K562 (cell line): ENCODE results near the gene ROR2. TPM values are rescaled to one million over a fixed set of nuclear protein-coding genes. Genes with fewer than 3 reads are reported as not detected.

Source experiments
- ATAC-seq: fragments of 200-7000 bp; cut with Tn5 transposase; 3 replicates; pipeline ENCODE4 v1.9.1; 2020; ENCODE audit warnings: moderate library complexity
- BruUV-seq: library from RNA; stranded (reverse); fragments of 400-500 nt; replicated peaks from 2 replicates; lab custom pipeline; 2021; lab: Mats Ljungman, UMichigan
- CTCF ChIA-PET: fragments of 300-600 bp; formaldehyde crosslinking; extraction: SDS; loops from one replicate; lab custom pipeline; 2021; ENCODE audit warnings: low intra/inter-chr PET ratio; lab: Yijun Ruan, JAX
- POLR2A ChIA-PET: fragments of 300-600, 350-650 bp; sonication (Branson Sonifier 250); formaldehyde crosslinking; extraction: SDS; loops from one replicate; lab custom pipeline; 2021; ENCODE audit warnings: antibody characterized with exemption, inconsistent platforms; lab: Yijun Ruan, JAX
- DNase-seq, 4 experiments: peaks; one replicate each; pipeline versions ENCODE4 v3.0.0 to v3.0.0-alpha.2; 2011 to 2018; ENCODE audit warnings: low spot score in 3 of 4, mixed read lengths in 3 of 4; ENCODE audit errors: extremely low read depth in 1 of 4
- FAIRE-seq: peaks from 2 replicates; lab custom pipeline; 2011; peaks lifted over from hg19 to GRCh38; lab: Jason Lieb, UNC
- H2AFZ ChIP-seq: 2 replicates; pipeline ENCODE4 v1.6.0; 2011; ENCODE audit warnings: low read depth, low read length, control low read depth, inconsistent platforms
- H3K27ac ChIP-seq: fragments of 200-600 bp; 3 replicates; pipeline ENCODE4 v1.8.0; 2011; ENCODE audit warnings: low read depth, mild to moderate bottlenecking, control low read depth, inconsistent platforms, low read length, moderate library complexity, mixed read lengths; ENCODE audit errors: extremely low read depth
- H3K27me3 ChIP-seq, 2 experiments: fragments of 300-600 bp in 1 of 2; 2 replicates in 1 of 2; 3 replicates in 1 of 2; pipeline versions ENCODE4 v1.6.0 to v1.8.0; 2011; ENCODE audit warnings: inconsistent platforms in 2 of 2, low read length in 2 of 2, mild to moderate bottlenecking in 1 of 2, mixed read lengths in 1 of 2, moderate library complexity in 1 of 2; ENCODE audit not compliant: control insufficient read depth in 2 of 2, insufficient read depth in 2 of 2
- H3K36me3 ChIP-seq: fragments of 300-600 bp; 3 replicates; pipeline ENCODE4 v1.8.0; 2011; ENCODE audit warnings: mild to moderate bottlenecking, low read length, inconsistent platforms; ENCODE audit not compliant: control insufficient read depth, insufficient read depth
- H3K4me1 ChIP-seq, 2 experiments: fragments of 200-600 bp in 1 of 2; replicated peaks in 1 of 2; 2 replicates in 1 of 2; 3 replicates in 1 of 2; pipeline versions ENCODE4 v1.5.1 to v1.8.0; 2011; ENCODE audit warnings: inconsistent platforms in 2 of 2, low read length in 2 of 2, mild to moderate bottlenecking in 1 of 2, mixed read lengths in 1 of 2, moderate library complexity in 1 of 2; ENCODE audit not compliant: control insufficient read depth in 2 of 2, insufficient read depth in 2 of 2
- H3K4me2 ChIP-seq: 2 replicates; pipeline ENCODE4 v1.6.1; 2011; ENCODE audit warnings: low read length, control low read depth, inconsistent platforms, mixed read lengths; ENCODE audit not compliant: insufficient read depth
- H3K4me3 ChIP-seq: fragments of 200-600 bp; sonication (generic), shearing (Covaris generic); 2 replicates; pipeline ENCODE4 v1.5.1; 2016; ENCODE audit warnings: control low read depth, inconsistent platforms
- H3K79me2 ChIP-seq: fragments of 200-600 bp; 3 replicates; pipeline ENCODE4 v1.8.0; 2011; ENCODE audit warnings: low read length, inconsistent platforms; ENCODE audit not compliant: control insufficient read depth, insufficient read depth
- H3K9ac ChIP-seq, 2 experiments: 2 replicates each; pipeline versions ENCODE4 v1.6.0 to v1.6.1; 2011; ENCODE audit warnings: low read depth in 2 of 2, low read length in 2 of 2, control low read depth in 1 of 2, inconsistent platforms in 1 of 2, mild to moderate bottlenecking in 1 of 2, mixed read lengths in 1 of 2; ENCODE audit not compliant: insufficient read depth in 1 of 2
- H3K9me1 ChIP-seq: one replicate; pipeline ENCODE4 v1.6.0; 2011; ENCODE audit warnings: inconsistent platforms, mild to moderate bottlenecking, low read length, moderate library complexity; ENCODE audit not compliant: control insufficient read depth, insufficient read depth
- H3K9me3 ChIP-seq: replicated peaks from 2 replicates; pipeline ENCODE4 v1.5.1; 2011; ENCODE audit warnings: low read depth, low read length, inconsistent platforms; ENCODE audit not compliant: control insufficient read depth, insufficient read depth
- H4K20me1 ChIP-seq: replicated peaks from 2 replicates; pipeline ENCODE4 v1.6.1; 2011; ENCODE audit warnings: low read length, inconsistent platforms, mixed read lengths; ENCODE audit not compliant: control insufficient read depth, insufficient read depth
- ADNP ChIP-seq: fragments of 200-800 bp; sonication (Bioruptor generic); IDR thresholded peaks from 2 replicates; pipeline ENCODE4 v1.6.1; 2016; ENCODE audit warnings: missing genetic modification characterization, missing compliant biosample characterization
- EHMT2 ChIP-seq: fragments of 450-650 bp; IDR thresholded peaks from 2 replicates; pipeline ENCODE4 v1.6.1; 2018; ENCODE audit warnings: antibody characterized with exemption
- ETV6 ChIP-seq, 3 experiments: fragments of 150-350 bp in 1 of 3; sonication (generic) in 1 of 3; formaldehyde crosslinking in 1 of 3; IDR thresholded peaks; 2 replicates each; pipeline versions ENCODE4 v1.6.1 to v1.8.0; 2014 to 2022; ENCODE audit warnings: borderline replicate concordance in 2 of 3, low read depth in 2 of 3, antibody characterized with exemption in 1 of 3, low read length in 1 of 3, mild to moderate bottlenecking in 1 of 3, missing genetic modification reagents in 1 of 3
- GABPA ChIP-seq: fragments of 200-800 bp; sonication (Bioruptor generic); conservative IDR thresholded peaks from 2 replicates; pipeline ENCODE4 v1.6.1; 2016; ENCODE audit warnings: low read depth, missing genetic modification characterization, missing compliant biosample characterization
- HDAC2 ChIP-seq: fragments of 450-650 bp; IDR thresholded peaks from 2 replicates; pipeline ENCODE4 v1.6.1; 2016; ENCODE audit warnings: mild to moderate bottlenecking
- HDGF ChIP-seq: fragments of 450-650 bp; IDR thresholded peaks from 2 replicates; pipeline ENCODE4 v1.6.1; 2016
- NR4A1 ChIP-seq, 2 experiments: fragments of 250-450 bp in 1 of 2; fragments of 450-650 bp in 1 of 2; sonication (Bioruptor Pico) in 1 of 2; IDR thresholded peaks; 2 replicates each; pipeline versions ENCODE4 v1.4.0 to v1.6.1; 2016 to 2020; ENCODE audit warnings: mild to moderate bottlenecking in 2 of 2, missing compliant biosample characterization in 1 of 2, missing genetic modification characterization in 1 of 2, moderate library complexity in 1 of 2
- WGBS: fragments of 100-300 bp; shearing (Covaris generic); methylation state at CpG from one replicate; pipeline ENCODE4 v1.1.6; 2016; ENCODE audit warnings: low coverage, mixed read lengths; ENCODE audit not compliant: insufficient coverage; ENCODE audit errors: missing lambda C conversion rate; 5-methylcytosine and 5-hydroxymethylcytosine counted together
- in situ Hi-C: fragments of 300-500 bp; cut with MboI; formaldehyde crosslinking; loops from 4 replicates; pipeline ENCODE4 v1.15.0; 2018; ENCODE audit warnings: inconsistent platforms, mixed read lengths
- intact Hi-C: fragments of 100-400 bp; cut with micrococcal nuclease; formaldehyde crosslinking; loops from 2 replicates; pipeline ENCODE4 v1.14.2; 2022
- polyA plus RNA-seq, 8 experiments: library from polyadenylated mRNA; depleted of rRNA in 4 of 8; stranded (reverse) in 5 of 8; unstranded in 3 of 8; fragments of >200 nt; fragmentation: Nextera tagmentation in 2 of 8; fragmentation: Illumina TruSeq in 1 of 8; extraction: Ambion mirVana in 2 of 8; extraction: Trizol in 1 of 8; gene quantifications; 2 replicates each; pipeline versions ENCODE4 v1.2.1 to v1.2.3, GENCODE V29; 2011 to 2014; ENCODE audit warnings: inconsistent platforms in 1 of 8, missing spikeins in 1 of 8
- total RNA-seq, 7 experiments: library from RNA; depleted of rRNA in 6 of 7; stranded (reverse); fragments of >200 nt in 6 of 7; fragmentation: Illumina TruSeq in 2 of 7; extraction: Trizol in 2 of 7; gene quantifications; 2 replicates each; pipeline versions ENCODE4 v1.2.1 to v1.2.3, GENCODE V29; 2011 to 2021; ENCODE audit warnings: low replicate concordance in 1 of 7
- TF ChIP-seq, protein P1 (sequence below), 2 experiments: fragments of 450-650 bp; IDR thresholded peaks; 2 replicates each; pipeline ENCODE4 v1.6.1; 2018; ENCODE audit warnings: mild to moderate bottlenecking in 2 of 2, low read depth in 1 of 2; ENCODE audit not compliant: partially characterized antibody in 2 of 2
- TF ChIP-seq, protein P2 (sequence below), 2 experiments: fragments of 250-450 bp in 1 of 2; fragments of 450-650 bp in 1 of 2; sonication (Bioruptor Pico) in 1 of 2; IDR thresholded peaks; 2 replicates each; pipeline versions ENCODE4 v1.6.1 to v1.8.0; 2016 to 2021; ENCODE audit warnings: mild to moderate bottlenecking in 2 of 2, moderate library complexity in 2 of 2, missing compliant biosample characterization in 1 of 2, missing genetic modification characterization in 1 of 2
- TF ChIP-seq, protein P3 (sequence below): fragments of 450-650 bp; IDR thresholded peaks from 2 replicates; pipeline ENCODE4 v1.6.1; 2016; ENCODE audit warnings: antibody characterized with exemption
- TF ChIP-seq, protein P4 (sequence below): fragments of 450-650 bp; IDR thresholded peaks from 2 replicates; pipeline ENCODE4 v1.6.1; 2016; ENCODE audit warnings: borderline replicate concordance

ROR2 gene
- total and polyA plus RNA-seq, 9 of the 15 experiments (the other 6 are each of a cell fraction or from before 2014, with no cell fraction given), result 5.6 to 33.8 (median 15.3) TPM

DNA sequence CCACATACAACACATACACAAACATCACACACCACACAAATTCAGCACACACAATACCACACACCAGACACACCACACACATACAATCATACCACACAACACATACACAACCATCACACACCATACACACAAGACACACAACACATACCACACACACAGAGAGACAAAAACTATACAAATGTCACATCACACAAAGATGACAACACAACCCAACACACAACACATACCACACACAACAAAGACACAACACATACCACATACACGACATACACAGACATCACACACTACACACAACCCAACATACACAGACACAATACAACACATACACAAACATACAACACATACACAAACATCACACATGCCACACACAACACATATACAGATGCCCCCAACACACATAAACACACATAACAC lies 44.8 kb downstream of the ROR2 start:
- ChIA-PET POLR2A (interaction anchor here (1.3 to 3.9 kb wide), 2 partner anchors 13 to 30 kb away, joined by 4 to 20 read pairs; no protein-coding TSS in a partner anchor), CTCF (no interaction called here)
- Histone ChIP-seq H4K20me1 (no peaks in the 10 kb centered on the region), H3K4me3 (no peak overlapping the region), H3K36me3 (peaks cover 3% of the 10 kb centered on the region; the same call in 1 of the 3 replicates), H3K27me3 (no peaks in the 10 kb centered on the region), H3K9me3 (no peaks in the 10 kb centered on the region), H3K79me2 (peaks cover 93% of the 10 kb centered on the region), H3K4me2 (peak overlapping the region; percentile 65), H3K27ac (peak overlapping the region; percentile 88), H2AFZ (0 out of 2 replicates have a peak overlapping the region, but pooled peaks have one; percentile 4), H3K4me1 (peaks cover 62 to 74% of the 10 kb centered on the region in 2 experiments), H3K9ac (peak overlapping the region in 1 of 2 experiments; percentile 72; a peak in 2 of 4 replicates), H3K9me1 (no peaks in the 10 kb centered on the region)
- in situ Hi-C loops, result no loop called here
- DNase-seq, result no peak
- ATAC-seq, result no peak
- 43% methylated on average over 1 of the region's 1 CpG for WGBS
- peak; percentile 77 for FAIRE-seq
- intact Hi-C loops, result loop anchor here (10.0 kb wide), 1 partner anchor 130 kb away; no protein-coding TSS in a partner anchor
- no TSS peak for BruUV-seq
- TF ChIP-seq ADNP (tag) (peak; percentile 77), HDGF (peak; percentile 99), NR4A1 (CRISPR knock-in tag; IDR thresholded peaks at IDR 0.05) (0 out of 2 replicates have a peak, but pooled peaks have one; percentile 12), NR4A1 (tag; IDR thresholded peaks at IDR 0.05) (no peak), ETV6 (IDR thresholded peaks at IDR 0.05; ENCODE audit: borderline replicate concordance in 1 of 2, low read depth in 2 of 2, low read length in 1 of 2) (no peak), ETV6 (CRISPR knock-in tag; IDR thresholded peaks at IDR 0.05; ENCODE audit: borderline replicate concordance) (no peak), EHMT2 (peak; percentile 81; the same call in 1 of the 2 replicates), HDAC2 (0 out of 2 replicates have a peak, but pooled peaks have one; percentile 11), GABPA (tag) (no peak)
- TF ChIP-seq, protein P1, sequence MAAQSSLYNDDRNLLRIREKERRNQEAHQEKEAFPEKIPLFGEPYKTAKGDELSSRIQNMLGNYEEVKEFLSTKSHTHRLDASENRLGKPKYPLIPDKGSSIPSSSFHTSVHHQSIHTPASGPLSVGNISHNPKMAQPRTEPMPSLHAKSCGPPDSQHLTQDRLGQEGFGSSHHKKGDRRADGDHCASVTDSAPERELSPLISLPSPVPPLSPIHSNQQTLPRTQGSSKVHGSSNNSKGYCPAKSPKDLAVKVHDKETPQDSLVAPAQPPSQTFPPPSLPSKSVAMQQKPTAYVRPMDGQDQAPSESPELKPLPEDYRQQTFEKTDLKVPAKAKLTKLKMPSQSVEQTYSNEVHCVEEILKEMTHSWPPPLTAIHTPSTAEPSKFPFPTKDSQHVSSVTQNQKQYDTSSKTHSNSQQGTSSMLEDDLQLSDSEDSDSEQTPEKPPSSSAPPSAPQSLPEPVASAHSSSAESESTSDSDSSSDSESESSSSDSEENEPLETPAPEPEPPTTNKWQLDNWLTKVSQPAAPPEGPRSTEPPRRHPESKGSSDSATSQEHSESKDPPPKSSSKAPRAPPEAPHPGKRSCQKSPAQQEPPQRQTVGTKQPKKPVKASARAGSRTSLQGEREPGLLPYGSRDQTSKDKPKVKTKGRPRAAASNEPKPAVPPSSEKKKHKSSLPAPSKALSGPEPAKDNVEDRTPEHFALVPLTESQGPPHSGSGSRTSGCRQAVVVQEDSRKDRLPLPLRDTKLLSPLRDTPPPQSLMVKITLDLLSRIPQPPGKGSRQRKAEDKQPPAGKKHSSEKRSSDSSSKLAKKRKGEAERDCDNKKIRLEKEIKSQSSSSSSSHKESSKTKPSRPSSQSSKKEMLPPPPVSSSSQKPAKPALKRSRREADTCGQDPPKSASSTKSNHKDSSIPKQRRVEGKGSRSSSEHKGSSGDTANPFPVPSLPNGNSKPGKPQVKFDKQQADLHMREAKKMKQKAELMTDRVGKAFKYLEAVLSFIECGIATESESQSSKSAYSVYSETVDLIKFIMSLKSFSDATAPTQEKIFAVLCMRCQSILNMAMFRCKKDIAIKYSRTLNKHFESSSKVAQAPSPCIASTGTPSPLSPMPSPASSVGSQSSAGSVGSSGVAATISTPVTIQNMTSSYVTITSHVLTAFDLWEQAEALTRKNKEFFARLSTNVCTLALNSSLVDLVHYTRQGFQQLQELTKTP (IDR thresholded peaks at IDR 0.05; ENCODE audit: low read depth in 1 of 2, partially characterized antibody in 2 of 2), result peak in 1 of 2 experiments; percentile 17
- TF ChIP-seq, protein P2, sequence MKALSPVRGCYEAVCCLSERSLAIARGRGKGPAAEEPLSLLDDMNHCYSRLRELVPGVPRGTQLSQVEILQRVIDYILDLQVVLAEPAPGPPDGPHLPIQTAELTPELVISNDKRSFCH (CRISPR knock-in tag; IDR thresholded peaks at IDR 0.05), result no peak
- TF ChIP-seq, protein P2 (tag; IDR thresholded peaks at IDR 0.05), result 0 out of 2 replicates have a peak, but pooled peaks have one; percentile 22
- TF ChIP-seq, protein P3, sequence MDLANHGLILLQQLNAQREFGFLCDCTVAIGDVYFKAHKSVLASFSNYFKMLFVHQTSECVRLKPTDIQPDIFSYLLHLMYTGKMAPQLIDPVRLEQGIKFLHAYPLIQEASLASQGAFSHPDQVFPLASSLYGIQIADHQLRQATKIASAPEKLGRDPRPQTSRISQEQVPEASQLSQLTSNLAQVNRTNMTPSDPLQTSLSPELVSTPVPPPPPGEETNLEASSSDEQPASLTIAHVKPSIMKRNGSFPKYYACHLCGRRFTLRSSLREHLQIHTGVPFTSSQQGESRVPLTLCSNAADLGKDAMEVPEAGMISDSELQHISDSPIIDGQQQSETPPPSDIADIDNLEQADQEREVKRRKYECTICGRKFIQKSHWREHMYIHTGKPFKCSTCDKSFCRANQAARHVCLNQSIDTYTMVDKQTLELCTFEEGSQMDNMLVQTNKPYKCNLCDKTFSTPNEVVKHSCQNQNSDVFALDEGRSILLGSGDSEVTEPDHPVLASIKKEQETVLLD, result peak; percentile 76; the same call in 1 of the 2 replicates
- TF ChIP-seq, protein P4, sequence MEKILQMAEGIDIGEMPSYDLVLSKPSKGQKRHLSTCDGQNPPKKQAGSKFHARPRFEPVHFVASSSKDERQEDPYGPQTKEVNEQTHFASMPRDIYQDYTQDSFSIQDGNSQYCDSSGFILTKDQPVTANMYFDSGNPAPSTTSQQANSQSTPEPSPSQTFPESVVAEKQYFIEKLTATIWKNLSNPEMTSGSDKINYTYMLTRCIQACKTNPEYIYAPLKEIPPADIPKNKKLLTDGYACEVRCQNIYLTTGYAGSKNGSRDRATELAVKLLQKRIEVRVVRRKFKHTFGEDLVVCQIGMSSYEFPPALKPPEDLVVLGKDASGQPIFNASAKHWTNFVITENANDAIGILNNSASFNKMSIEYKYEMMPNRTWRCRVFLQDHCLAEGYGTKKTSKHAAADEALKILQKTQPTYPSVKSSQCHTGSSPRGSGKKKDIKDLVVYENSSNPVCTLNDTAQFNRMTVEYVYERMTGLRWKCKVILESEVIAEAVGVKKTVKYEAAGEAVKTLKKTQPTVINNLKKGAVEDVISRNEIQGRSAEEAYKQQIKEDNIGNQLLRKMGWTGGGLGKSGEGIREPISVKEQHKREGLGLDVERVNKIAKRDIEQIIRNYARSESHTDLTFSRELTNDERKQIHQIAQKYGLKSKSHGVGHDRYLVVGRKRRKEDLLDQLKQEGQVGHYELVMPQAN, result peak; percentile 81
